HK-2 (cell line): ENCODE results near the gene ADGRV1.

Source experiments
- DNase-seq: peaks from one replicate; pipeline ENCODE4 v3.0.0-alpha.2; 2018; ENCODE audit not compliant: unreplicated experiment

Gene ADGRV1, protein sequence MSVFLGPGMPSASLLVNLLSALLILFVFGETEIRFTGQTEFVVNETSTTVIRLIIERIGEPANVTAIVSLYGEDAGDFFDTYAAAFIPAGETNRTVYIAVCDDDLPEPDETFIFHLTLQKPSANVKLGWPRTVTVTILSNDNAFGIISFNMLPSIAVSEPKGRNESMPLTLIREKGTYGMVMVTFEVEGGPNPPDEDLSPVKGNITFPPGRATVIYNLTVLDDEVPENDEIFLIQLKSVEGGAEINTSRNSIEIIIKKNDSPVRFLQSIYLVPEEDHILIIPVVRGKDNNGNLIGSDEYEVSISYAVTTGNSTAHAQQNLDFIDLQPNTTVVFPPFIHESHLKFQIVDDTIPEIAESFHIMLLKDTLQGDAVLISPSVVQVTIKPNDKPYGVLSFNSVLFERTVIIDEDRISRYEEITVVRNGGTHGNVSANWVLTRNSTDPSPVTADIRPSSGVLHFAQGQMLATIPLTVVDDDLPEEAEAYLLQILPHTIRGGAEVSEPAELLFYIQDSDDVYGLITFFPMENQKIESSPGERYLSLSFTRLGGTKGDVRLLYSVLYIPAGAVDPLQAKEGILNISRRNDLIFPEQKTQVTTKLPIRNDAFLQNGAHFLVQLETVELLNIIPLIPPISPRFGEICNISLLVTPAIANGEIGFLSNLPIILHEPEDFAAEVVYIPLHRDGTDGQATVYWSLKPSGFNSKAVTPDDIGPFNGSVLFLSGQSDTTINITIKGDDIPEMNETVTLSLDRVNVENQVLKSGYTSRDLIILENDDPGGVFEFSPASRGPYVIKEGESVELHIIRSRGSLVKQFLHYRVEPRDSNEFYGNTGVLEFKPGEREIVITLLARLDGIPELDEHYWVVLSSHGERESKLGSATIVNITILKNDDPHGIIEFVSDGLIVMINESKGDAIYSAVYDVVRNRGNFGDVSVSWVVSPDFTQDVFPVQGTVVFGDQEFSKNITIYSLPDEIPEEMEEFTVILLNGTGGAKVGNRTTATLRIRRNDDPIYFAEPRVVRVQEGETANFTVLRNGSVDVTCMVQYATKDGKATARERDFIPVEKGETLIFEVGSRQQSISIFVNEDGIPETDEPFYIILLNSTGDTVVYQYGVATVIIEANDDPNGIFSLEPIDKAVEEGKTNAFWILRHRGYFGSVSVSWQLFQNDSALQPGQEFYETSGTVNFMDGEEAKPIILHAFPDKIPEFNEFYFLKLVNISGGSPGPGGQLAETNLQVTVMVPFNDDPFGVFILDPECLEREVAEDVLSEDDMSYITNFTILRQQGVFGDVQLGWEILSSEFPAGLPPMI (N-terminal part only)

DNA sequence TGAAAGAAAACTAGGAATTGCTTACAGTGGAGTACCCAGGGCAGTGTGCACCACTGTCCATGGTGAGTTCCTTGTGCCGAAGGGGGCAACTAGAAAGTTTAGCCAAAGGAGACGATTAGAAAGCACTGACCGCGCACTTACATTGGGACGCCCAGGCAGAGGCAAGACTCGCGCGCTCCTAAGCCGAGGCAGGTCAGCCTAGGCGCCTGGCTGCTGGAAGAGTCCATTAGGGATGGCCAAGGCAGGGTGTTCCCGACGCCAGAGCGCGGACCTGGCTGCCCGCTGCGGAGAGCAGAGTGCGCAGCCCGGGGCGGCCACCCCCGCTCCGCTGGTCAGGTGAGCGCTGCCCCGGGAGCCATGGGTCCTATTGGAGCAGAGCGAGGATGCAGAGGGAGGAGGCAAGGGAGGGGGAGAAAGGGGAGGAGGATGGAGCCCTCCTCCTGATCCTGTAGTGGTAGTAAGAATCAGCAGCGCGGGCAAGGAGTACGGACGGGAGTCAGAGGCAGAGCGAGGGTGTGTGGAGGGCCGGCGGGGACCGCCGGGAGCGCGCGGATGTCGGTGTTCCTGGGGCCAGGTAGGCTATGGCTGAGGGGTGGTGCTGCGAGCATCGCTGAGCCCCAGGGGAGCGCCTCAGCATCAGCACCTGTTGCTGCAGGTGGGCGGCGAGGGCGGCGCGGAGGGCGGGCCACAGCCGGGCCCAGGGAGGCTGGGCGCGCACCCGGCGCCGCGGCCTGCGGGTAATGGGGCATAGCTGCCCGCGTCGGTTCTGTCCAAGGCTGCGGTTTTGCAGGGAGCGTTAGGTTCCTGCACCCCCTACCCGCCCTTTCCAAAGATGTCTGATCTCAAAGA lies at the start of gene ADGRV1:
Gene ADGRV1, plus strand, starts transcription at position 454 of the 849 bp plus-strand sequence. Its CDS starts 99 bp downstream, at position 553.
- peak; percentile 78 for DNase-seq

DNA sequence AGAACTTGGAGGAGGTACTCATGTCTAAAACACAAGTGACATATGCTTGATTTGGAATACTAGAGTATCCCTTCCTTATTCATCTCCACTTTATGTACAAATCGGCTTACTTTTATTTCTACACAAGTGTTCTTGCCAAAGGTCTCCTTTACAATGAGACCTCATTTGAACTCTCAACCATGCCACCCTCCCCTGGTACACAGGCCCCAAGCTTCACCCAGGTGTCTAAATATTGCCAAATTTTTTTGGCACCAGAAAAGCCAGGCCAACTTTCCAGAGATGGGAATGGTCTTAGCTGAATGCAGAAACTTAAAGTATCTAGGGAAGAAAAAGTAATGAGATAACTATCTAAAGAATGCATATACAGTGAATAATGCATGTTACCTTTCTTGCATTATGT lies 48.2 kb upstream of the ADGRV1 start:
- no peak for DNase-seq

DNA sequence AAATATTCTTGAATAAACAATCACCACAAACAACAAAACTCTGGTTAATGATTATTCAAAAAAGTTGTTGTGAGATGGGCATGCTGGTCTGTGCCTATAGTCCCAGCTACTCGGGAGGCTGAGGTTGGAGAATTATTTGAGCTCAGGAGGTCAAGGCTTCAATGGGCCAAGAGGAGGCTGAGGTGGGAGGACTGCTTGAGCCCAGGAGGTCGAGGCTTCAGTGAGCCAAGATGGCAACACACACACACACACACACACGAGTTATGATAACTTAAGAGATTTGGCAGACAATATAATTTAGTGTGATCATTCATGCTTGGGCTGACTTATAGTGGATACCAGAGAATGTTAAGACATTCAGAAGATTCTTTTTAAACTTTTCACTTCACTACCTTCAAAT lies 44.1 kb upstream of the ADGRV1 start:
- DNase-seq, result no peak

DNA sequence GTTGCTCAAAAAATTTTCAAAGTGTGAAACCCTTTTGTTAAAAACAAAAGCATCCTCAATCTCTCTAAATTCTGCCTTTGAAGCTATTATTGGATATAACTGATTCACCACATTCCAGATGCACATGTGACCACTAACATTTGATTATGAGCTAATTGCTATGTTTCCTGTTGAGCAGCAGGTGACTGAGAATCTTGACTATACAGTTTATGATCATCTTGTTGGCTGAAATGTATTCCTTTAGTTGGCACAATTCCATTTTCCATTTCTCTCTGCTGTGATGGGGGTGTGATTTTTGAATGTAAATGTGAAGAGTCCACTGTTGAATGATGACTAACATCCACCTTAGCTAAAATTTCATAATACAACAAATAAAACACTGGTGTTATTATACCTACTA lies 39.9 kb upstream of the ADGRV1 start:
- DNase-seq, result no peak

DNA sequence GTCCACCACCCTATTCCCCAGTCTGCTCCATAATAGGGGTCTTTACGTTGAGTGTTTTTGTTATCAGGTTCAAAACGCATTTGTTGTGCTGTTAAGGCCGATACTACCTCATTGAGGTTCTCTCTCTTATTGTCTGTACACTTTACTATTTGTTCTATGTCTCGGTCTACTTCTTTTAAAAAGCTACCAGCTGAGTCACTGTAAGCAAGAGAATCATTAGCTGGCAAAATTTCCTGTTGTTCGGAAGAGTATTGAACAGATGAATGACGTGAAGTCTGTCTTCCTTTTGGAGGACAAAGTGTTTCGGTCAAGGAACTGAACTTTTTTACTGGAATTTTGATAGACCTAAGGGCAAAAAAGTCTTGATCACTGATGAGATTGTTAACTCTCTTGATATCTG lies 39.5 kb upstream of the ADGRV1 start:
- DNase-seq, result no peak

DNA sequence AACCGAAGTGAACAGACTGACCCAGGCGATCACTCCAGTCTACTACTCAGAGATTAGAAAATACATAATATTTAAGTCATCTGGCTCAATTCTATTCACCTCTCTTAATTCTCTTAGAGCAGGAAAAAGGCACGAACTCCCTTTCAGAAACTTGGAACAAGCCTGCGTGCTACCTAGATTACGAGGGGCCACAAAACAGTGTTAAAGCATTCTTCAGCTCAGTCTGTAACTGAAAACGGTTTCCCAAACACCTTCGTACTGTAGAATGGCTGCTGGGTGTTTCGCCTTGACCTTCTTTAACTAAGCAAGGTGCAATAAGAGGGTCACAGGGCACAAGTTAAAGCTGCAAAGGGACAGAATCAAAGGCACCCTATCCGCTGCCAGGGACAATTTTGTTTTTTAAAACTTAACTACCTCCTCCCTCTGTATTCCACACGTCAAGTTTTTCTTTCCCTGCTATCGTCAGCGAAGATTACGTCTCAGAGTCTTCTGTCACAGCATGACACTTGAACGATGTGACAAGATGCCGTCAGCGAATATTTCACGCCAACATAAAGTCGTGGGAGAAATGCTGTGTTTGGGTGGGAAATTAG lies 29.9 kb upstream of the ADGRV1 start:
- DNase-seq, result peak; percentile 4

DNA sequence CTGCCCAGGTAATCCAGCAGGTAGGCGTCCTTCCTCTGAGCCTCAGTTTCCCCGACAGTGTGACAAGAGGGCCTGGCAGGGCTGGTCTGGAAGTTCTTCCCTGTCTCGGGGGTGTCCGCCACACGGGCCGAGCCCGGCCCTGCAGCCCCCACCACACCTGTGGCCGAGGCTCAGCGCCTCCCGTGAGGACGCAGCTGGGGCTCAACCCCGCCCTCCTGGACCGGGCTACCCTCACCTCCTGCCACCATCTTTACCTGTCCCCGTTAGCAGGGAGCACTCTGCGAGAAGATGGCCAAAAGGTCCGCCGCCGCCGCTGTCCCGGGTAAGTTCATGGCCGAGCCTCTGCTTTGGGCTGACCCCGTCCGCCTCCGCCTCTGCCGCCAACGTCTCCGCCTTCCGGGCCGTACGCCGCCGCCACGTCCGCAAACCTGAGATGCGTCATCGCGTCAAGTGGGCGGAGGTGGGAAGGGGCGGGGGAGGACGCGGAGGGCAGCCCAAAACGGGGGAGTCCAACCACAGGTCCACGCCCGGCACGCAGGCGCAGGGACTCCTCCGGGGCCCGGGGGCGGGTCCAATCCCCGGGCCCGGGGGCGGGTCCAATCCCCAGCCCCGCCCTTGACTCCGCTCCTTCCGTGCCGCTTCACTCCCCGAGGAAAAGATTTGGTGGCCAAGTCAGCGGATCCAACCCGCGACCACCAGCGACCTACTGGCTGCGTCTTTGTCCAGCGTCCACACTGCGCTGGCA lies 29.2 kb upstream of the ADGRV1 start, which contains the start of gene LYSMD3:
Gene LYSMD3, minus strand, starts transcription at position 391 of the 745 bp plus-strand sequence. CDS start 4,295 bp downstream, outside the sequence.
- peak; percentile 93 for DNase-seq

DNA sequence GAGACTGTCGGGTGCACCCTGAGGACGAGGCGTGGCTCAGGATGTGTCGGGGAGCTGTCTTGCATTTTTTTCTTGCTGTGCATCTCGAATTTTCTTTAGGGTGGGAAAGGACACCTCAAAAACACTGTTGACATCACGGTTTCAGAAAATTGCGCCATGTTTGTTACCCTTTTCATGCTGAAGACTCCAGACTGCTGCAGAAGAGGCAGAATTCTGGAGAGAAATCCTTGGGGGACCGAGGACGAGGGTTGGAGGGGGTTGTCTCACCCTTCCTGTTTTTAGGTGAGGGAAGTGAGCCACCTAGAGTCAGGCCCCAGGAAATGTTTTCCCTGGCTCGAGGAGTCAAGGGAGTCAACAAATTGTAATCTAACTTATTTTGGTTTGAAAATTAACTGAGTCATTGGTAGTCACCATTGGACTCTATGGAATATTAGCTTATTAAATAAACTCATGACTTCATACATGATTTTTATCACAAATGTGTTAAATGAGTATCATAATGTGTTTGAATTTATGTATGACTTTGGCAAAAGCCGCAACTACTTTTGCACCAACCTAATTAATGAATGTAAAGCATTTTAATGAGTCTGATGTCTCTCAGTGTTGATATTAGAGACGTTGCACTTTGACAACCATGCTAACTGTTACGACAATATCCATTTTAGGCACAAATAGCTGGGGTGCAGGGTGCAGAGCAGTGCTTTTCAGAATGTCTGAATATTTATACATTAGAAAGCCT lies 28.5 kb upstream of the ADGRV1 start:
- peak; percentile 45 for DNase-seq

DNA sequence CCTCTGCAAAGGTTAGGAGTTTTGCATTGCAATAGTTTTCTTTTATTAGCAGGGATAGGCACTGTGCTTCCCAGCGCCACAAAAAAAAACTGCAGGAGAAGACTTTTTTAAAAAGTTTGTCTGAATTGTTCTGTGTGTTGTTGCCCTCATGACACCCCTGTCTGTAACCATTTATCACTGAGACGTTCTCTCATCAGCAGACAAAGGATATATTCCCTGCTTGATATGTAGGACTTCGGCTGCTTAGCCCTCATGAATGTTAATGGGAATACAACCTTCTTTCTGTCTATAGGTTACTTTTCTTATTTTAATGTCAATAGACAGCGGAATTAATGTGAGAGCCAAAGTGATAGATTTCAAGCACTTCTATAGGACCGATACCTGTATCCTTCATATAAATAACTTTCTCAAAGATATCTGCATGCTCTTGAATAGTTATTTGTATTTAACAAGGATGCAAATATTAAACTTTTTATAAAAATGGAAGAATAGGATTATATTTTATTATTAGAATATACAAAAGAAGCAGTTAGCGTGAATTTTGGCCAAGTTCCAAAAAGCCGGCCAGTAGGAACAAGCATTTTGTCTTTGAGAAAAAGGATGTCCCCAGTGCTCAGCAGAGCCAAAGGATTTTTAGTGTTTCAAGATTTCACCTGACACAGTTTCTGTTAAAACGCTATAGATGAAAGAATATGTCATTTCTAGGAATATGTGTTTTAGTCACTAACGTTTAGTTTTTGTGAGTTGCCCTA lies 27.7 kb upstream of the ADGRV1 start:
- DNase-seq, result no peak

DNA sequence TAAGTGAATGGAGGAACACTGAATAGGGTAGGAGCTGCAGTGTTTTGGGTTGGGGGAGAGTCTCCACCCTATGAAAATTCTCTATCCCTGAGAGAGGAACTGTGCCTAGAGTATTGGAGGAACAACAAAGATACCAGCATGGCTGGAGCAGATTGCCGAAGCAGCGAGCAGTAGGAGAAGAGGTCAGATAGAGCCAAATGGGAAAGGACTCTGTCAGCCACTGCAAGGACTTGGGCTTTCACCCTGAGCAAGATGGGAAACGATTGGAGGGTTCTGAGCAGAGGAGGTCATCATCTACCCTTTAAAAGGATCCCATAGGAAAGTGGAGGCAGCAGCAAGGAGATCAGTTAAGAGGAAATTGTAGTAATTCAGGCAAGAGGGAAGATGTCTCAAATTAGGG lies 24.8 kb upstream of the ADGRV1 start:
- DNase-seq, result no peak

DNA sequence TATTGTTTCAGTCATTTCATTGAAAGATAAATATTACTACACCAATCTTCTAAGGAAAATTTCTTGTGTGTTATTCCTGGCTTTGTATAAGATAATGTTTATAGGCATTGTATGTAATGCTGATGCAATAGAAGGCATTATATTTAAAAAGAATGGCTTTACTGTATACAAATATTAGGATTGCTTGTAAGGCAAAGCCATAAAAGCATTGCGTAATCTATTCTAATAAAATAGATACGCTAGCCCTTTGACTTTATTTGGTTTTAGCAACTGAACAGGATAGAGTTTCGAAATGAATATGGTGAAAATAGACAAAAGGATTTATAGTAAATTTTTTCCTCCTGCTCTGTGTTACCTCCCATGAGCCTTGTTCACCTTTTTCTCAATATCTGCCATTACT lies 23.7 kb upstream of the ADGRV1 start:
- no peak for DNase-seq

DNA sequence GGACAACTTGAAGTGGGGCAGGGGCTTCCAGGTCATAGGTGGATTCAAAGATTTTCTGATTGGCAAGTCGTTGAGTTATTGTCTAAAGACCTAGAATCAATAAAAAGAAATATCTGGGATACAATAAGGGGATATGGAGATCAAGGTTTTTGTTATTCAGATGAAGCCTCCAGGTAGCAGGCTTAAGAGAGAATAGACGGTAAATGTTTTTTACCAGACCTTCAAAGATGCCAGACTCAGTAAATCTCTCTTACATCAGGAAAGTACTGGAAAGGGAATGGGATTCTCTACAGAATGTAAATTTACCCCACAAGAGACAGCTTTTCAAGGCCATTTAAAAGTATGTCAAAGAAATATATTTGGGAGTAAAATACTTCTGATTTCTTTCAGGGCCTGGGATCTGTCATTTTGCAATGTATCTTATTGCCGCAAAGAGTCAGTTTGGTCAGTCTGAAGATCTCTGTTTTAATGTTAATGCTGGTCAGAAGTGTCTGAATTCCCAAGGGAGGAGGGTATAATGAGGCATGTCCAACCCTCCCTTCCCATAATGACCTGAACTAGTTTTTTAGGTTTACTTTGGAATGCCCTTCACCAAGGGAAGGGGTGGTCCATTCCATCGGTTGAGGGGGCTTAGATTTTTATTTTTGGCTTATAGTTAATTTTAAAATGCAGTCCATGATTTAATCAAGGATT lies 15.6 kb upstream of the ADGRV1 start:
- DNase-seq, result no peak

DNA sequence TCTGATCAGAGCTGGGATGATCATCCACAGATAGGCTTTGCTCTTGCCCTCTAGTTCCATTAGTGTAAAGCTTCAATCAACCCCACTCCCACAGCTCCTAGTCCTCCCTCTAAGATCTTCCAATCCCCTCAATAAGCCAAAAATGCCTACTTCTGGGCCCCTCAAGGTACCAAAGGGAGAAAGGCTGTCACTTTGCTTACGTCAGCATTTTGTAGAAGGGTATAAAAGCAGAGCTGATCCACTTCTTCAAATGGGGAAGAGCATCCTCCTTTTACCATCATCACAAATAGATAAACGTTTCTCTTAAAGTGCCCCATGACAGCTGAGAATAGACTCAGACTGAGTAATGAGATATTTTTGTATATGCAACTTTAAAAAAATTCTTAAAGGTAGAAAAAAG lies 13.1 kb upstream of the ADGRV1 start:
- DNase-seq, result no peak

DNA sequence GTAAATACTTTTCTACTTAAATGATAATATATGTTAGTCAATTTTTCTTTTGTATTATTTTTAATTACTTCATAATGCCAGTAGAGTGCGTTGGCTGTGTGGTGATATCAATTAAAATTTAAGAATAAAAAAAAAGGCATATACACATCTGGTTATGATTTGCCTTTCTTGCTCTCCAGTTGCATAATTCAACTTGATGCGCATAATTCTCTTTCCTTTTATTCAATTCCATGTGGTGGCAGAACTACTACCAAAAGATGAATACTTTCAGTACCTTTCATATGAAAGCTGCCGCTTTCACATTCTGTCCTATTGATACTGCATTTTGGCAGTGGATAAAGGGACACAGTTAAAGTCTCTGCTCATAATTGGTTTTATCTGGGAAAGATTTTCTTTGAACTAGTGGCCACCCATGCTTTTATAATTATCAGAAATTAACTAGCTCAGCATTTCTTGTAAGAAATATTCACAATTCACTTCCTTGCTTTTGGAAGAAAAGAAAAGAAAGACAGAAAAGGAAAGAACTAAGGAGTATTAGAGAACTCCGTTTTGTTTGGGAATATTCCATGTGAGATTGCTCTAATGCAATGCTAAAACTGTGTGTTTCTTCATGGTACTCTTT lies 12.3 kb upstream of the ADGRV1 start:
- DNase-seq, result no peak

DNA sequence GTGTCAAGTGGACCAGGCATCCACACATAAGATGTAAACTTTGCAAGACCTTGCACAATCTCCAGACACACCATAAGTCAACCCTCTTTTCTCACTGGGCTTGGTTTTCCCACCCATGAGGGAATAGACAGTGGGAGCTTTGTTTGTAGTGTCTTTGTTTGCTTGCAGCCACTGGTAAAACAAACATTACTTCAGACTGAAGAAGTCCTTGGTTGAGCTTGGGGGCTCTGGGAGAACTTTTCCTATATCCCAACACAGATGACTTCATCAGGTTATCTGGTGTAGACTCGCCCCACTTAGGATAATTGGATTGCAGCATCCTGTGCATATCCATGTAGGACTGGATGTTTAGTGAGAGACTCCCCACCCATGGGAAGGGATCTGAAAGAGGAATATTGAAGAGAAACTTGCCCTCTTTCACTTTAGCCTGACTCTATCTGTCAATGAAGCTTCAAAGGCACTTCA lies 11.5 kb upstream of the ADGRV1 start:
- DNase-seq, result no peak

DNA sequence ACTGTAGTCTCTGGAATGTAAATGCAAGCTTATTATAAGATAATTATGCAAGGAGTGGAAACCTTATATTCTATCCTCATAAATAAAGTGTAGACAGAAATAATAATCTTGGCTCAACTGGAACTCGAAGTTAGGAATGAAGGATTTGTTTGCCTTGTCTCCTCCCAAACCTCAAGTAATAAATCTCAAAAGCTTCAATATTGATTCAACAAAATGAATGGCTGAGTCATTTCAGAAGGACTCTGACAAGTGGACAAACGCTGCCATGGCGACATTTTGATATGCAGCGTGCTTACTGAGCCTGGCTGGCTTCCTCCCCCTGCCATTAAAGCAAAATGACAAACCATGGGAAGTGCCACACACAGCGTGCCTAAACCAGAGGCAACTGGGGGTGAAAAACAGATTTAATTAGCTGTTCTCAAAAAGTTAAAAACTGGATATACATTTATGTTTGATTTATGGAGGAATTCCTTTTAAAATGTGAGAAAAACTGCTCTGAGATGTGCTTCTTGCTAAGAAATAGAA lies 10.5 kb upstream of the ADGRV1 start:
- DNase-seq, result no peak

DNA sequence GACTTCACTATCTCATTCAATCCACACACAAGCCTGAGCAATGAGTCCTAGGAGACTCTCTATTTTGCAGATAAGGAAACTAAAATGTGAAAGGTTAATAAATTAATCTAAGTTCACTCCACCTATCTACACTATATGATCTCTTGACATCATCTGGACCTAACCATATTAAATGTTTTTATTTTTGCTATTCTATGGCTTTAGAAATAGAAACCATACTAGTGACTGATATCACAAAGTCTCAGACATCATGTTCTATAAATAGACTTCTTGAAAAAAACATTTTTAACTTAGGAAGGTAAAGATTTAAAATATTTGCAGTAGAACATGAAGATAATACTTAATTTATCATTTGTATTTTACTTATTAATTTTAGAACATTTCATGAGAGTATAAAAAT lies 9.4 kb upstream of the ADGRV1 start:
- no peak for DNase-seq
